Fibroblast of lung (primary cell): ENCODE data around the gene ABHD16A.

Experiments used
- CTCF ChIP-seq, 2 donors: IDR thresholded peaks in 1 of 2; conservative IDR thresholded peaks in 1 of 2; 1 replicate in 1 of 2; 2 replicates in 1 of 2; pipeline ENCODE4 v1.5.1; 2011 to 2012; ENCODE audit warnings: low read length in 2 of 2, control low read depth in 1 of 2, inconsistent platforms in 1 of 2, low read depth in 1 of 2, mild to moderate bottlenecking in 1 of 2
- EZH2 ChIP-seq: IDR thresholded peaks from 2 replicates; pipeline ENCODE4 v1.5.1; 2012; ENCODE audit warnings: low read length, control low read depth, mild to moderate bottlenecking; ENCODE audit errors: missing control alignments

DNA sequence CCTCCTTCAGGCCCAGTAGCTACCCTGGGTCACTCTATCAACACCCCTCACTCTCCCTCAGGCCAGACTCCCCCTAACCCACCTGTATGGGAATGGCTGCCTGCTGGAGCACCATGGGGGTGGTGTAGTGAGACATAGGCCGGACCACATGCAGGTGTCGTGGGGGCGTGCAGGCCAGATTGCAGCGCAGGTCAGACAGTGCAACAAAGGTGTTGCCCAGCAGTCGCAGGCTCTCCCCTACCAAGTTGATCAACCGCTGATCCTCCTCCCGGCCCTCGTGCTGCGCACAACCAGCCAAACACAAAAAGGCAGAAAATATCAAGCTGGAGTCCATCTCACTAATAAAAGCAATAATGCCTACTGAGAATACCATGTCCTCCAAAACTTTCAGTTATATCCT is 57.8 kb downstream of the ABHD16A start:
- TF ChIP-seq CTCF (conservative IDR thresholded peaks at IDR 0.05 in 1 of 2, IDR thresholded peaks at IDR 0.05 in 1 of 2; ENCODE audit: low read depth in 1 of 2, low read length in 2 of 2), result no peak
- no peak for TF ChIP-seq EZH2
